Caki2 (cell line): ENCODE measurements around the gene MIGA2. TPM values are rescaled to one million over a fixed set of nuclear protein-coding genes. Genes with fewer than 3 reads are reported as not detected.

Experiments used
- DNase-seq: peaks from one replicate; pipeline ENCODE4 v3.0.0-alpha.2; 2015; ENCODE audit warnings: low read depth
- in situ Hi-C: cut with HindIII; loops from 2 replicates; pipeline ENCODE4 v1.10.0; 2016; ENCODE audit warnings: low sequenced_read_pairs, low pct_unique_long_range_greater_than_20kb, mixed read lengths
- total RNA-seq: library from RNA; depleted of rRNA; stranded (reverse); fragments of >200 nt; shearing (Covaris generic); gene quantifications from 2 replicates; pipeline ENCODE4 v1.2.3, GENCODE V29; 2014; ENCODE audit warnings: low replicate concordance

Gene MIGA2
- total RNA-seq, 1 experiment from 2014 or later = 3.5 TPM

GRCh38 chr9:129009584-129010141, 26.8 kb upstream of the MIGA2 start:
- in situ Hi-C loops = no loop called here
- no peak for DNase-seq

- DNase-seq = no peak
- in situ Hi-C loops = no loop called here
Measured at GRCh38 chr9:129010267-129010975, 26.0 kb upstream of the MIGA2 start.

GRCh38 chr9:129011170-129011569, 25.3 kb upstream of the MIGA2 start:
- in situ Hi-C loops = no loop called here
- no peak for DNase-seq

- DNase-seq = no peak
- in situ Hi-C loops = no loop called here
Measured at GRCh38 chr9:129011761-129012181, 24.7 kb upstream of the MIGA2 start.

- no peak for DNase-seq
- in situ Hi-C loops = no loop called here
Measured at GRCh38 chr9:129012343-129012742, 24.1 kb upstream of the MIGA2 start.

GRCh38 chr9:129012893-129013448, 23.5 kb upstream of the MIGA2 start:
- in situ Hi-C loops = no loop called here
- no peak for DNase-seq

- no peak for DNase-seq
- in situ Hi-C loops = no loop called here
Measured at GRCh38 chr9:129013674-129014073, 22.8 kb upstream of the MIGA2 start.

GRCh38 chr9:129014124-129014523, 22.3 kb upstream of the MIGA2 start:
- DNase-seq = no peak
- in situ Hi-C loops = no loop called here

GRCh38 chr9:129014608-129015007, 21.8 kb upstream of the MIGA2 start:
- DNase-seq = no peak
- in situ Hi-C loops = no loop called here

GRCh38 chr9:129021091-129021490, 15.3 kb upstream of the MIGA2 start:
- in situ Hi-C loops = no loop called here
- DNase-seq = no peak

- no peak for DNase-seq
- in situ Hi-C loops = no loop called here
Measured at GRCh38 chr9:129022037-129022436, 14.4 kb upstream of the MIGA2 start.

- in situ Hi-C loops = no loop called here
- DNase-seq = peak; percentile 63
Measured at GRCh38 chr9:129023036-129023907, 13.2 kb upstream of the MIGA2 start.

GRCh38 chr9:129023908-129024233, 12.6 kb upstream of the MIGA2 start:
- in situ Hi-C loops = no loop called here
- no peak for DNase-seq

- in situ Hi-C loops = no loop called here
- no peak for DNase-seq
Measured at GRCh38 chr9:129026442-129027223, 9.8 kb upstream of the MIGA2 start.

GRCh38 chr9:129027224-129027684, 9.2 kb upstream of the MIGA2 start:
- DNase-seq = no peak
- in situ Hi-C loops = no loop called here

- in situ Hi-C loops = no loop called here
- DNase-seq = peak; percentile 59
Measured at GRCh38 chr9:129027685-129028191, 8.7 kb upstream of the MIGA2 start.

GRCh38 chr9:129028192-129028966, 8.0 kb upstream of the MIGA2 start, which contains the start of gene SH3GLB2:
Gene SH3GLB2 (minus strand): TSS chr9:129028331. CDS start chr9:129028154, 177 bp downstream.
- DNase-seq = peak; percentile 60
- in situ Hi-C loops = no loop called here
